K562 (cell line): ENCODE results near the gene PRSS38. TPM values are rescaled to one million over a fixed set of nuclear protein-coding genes. Genes with fewer than 3 reads are reported as not detected.

Experiments used
- ATAC-seq: fragments of 200-7000 bp; cut with Tn5 transposase; 3 replicates; pipeline ENCODE4 v1.9.1; 2020; ENCODE audit warnings: moderate library complexity
- BruUV-seq: library from RNA; stranded (reverse); fragments of 400-500 nt; replicated peaks from 2 replicates; lab custom pipeline; 2021; lab: Mats Ljungman, UMichigan
- CTCF ChIA-PET: fragments of 300-600 bp; formaldehyde crosslinking; extraction: SDS; loops from one replicate; lab custom pipeline; 2021; ENCODE audit warnings: low intra/inter-chr PET ratio; lab: Yijun Ruan, JAX
- POLR2A ChIA-PET: fragments of 300-600, 350-650 bp; sonication (Branson Sonifier 250); formaldehyde crosslinking; extraction: SDS; loops from one replicate; lab custom pipeline; 2021; ENCODE audit warnings: antibody characterized with exemption, inconsistent platforms; lab: Yijun Ruan, JAX
- DNase-seq, 4 experiments: peaks; one replicate each; pipeline versions ENCODE4 v3.0.0 to v3.0.0-alpha.2; 2011 to 2018; ENCODE audit warnings: low spot score in 3 of 4, mixed read lengths in 3 of 4; ENCODE audit errors: extremely low read depth in 1 of 4
- FAIRE-seq: peaks from 2 replicates; lab custom pipeline; 2011; peaks lifted over from hg19 to GRCh38; lab: Jason Lieb, UNC
- H2AFZ ChIP-seq: 2 replicates; pipeline ENCODE4 v1.6.0; 2011; ENCODE audit warnings: low read depth, low read length, control low read depth, inconsistent platforms
- H3K27ac ChIP-seq: fragments of 200-600 bp; 3 replicates; pipeline ENCODE4 v1.8.0; 2011; ENCODE audit warnings: low read depth, mild to moderate bottlenecking, control low read depth, inconsistent platforms, low read length, moderate library complexity, mixed read lengths; ENCODE audit errors: extremely low read depth
- H3K27me3 ChIP-seq, 2 experiments: fragments of 300-600 bp in 1 of 2; 2 replicates in 1 of 2; 3 replicates in 1 of 2; pipeline versions ENCODE4 v1.6.0 to v1.8.0; 2011; ENCODE audit warnings: inconsistent platforms in 2 of 2, low read length in 2 of 2, mild to moderate bottlenecking in 1 of 2, mixed read lengths in 1 of 2, moderate library complexity in 1 of 2; ENCODE audit not compliant: control insufficient read depth in 2 of 2, insufficient read depth in 2 of 2
- H3K36me3 ChIP-seq: fragments of 300-600 bp; 3 replicates; pipeline ENCODE4 v1.8.0; 2011; ENCODE audit warnings: mild to moderate bottlenecking, low read length, inconsistent platforms; ENCODE audit not compliant: control insufficient read depth, insufficient read depth
- H3K4me1 ChIP-seq, 2 experiments: fragments of 200-600 bp in 1 of 2; replicated peaks in 1 of 2; 2 replicates in 1 of 2; 3 replicates in 1 of 2; pipeline versions ENCODE4 v1.5.1 to v1.8.0; 2011; ENCODE audit warnings: inconsistent platforms in 2 of 2, low read length in 2 of 2, mild to moderate bottlenecking in 1 of 2, mixed read lengths in 1 of 2, moderate library complexity in 1 of 2; ENCODE audit not compliant: control insufficient read depth in 2 of 2, insufficient read depth in 2 of 2
- H3K4me2 ChIP-seq: 2 replicates; pipeline ENCODE4 v1.6.1; 2011; ENCODE audit warnings: low read length, control low read depth, inconsistent platforms, mixed read lengths; ENCODE audit not compliant: insufficient read depth
- H3K4me3 ChIP-seq: fragments of 200-600 bp; sonication (generic), shearing (Covaris generic); 2 replicates; pipeline ENCODE4 v1.5.1; 2016; ENCODE audit warnings: control low read depth, inconsistent platforms
- H3K79me2 ChIP-seq: fragments of 200-600 bp; 3 replicates; pipeline ENCODE4 v1.8.0; 2011; ENCODE audit warnings: low read length, inconsistent platforms; ENCODE audit not compliant: control insufficient read depth, insufficient read depth
- H3K9ac ChIP-seq, 2 experiments: 2 replicates each; pipeline versions ENCODE4 v1.6.0 to v1.6.1; 2011; ENCODE audit warnings: low read depth in 2 of 2, low read length in 2 of 2, control low read depth in 1 of 2, inconsistent platforms in 1 of 2, mild to moderate bottlenecking in 1 of 2, mixed read lengths in 1 of 2; ENCODE audit not compliant: insufficient read depth in 1 of 2
- H3K9me1 ChIP-seq: one replicate; pipeline ENCODE4 v1.6.0; 2011; ENCODE audit warnings: inconsistent platforms, mild to moderate bottlenecking, low read length, moderate library complexity; ENCODE audit not compliant: control insufficient read depth, insufficient read depth
- H3K9me3 ChIP-seq: replicated peaks from 2 replicates; pipeline ENCODE4 v1.5.1; 2011; ENCODE audit warnings: low read depth, low read length, inconsistent platforms; ENCODE audit not compliant: control insufficient read depth, insufficient read depth
- H4K20me1 ChIP-seq: replicated peaks from 2 replicates; pipeline ENCODE4 v1.6.1; 2011; ENCODE audit warnings: low read length, inconsistent platforms, mixed read lengths; ENCODE audit not compliant: control insufficient read depth, insufficient read depth
- EHMT2 ChIP-seq: fragments of 450-650 bp; IDR thresholded peaks from 2 replicates; pipeline ENCODE4 v1.6.1; 2018; ENCODE audit warnings: antibody characterized with exemption
- L3MBTL2 ChIP-seq: fragments of 450-650 bp; IDR thresholded peaks from 2 replicates; pipeline ENCODE4 v1.6.1; 2016; ENCODE audit warnings: mild to moderate bottlenecking, moderate library complexity
- POLR3G ChIP-seq: IDR thresholded peaks from 2 replicates; pipeline ENCODE4 v1.6.1; 2011; ENCODE audit not compliant: insufficient read length, insufficient replicate concordance; ENCODE audit errors: extremely low read depth
- USF1 ChIP-seq: sonication (generic); formaldehyde crosslinking; IDR thresholded peaks from 2 replicates; pipeline ENCODE4 v1.9.0; 2022; ENCODE audit warnings: mild to moderate bottlenecking, missing genetic modification reagents
- WGBS: fragments of 100-300 bp; shearing (Covaris generic); methylation state at CpG from one replicate; pipeline ENCODE4 v1.1.6; 2016; ENCODE audit warnings: low coverage, mixed read lengths; ENCODE audit not compliant: insufficient coverage; ENCODE audit errors: missing lambda C conversion rate; 5-methylcytosine and 5-hydroxymethylcytosine counted together
- in situ Hi-C: fragments of 300-500 bp; cut with MboI; formaldehyde crosslinking; loops from 4 replicates; pipeline ENCODE4 v1.15.0; 2018; ENCODE audit warnings: inconsistent platforms, mixed read lengths
- intact Hi-C: fragments of 100-400 bp; cut with micrococcal nuclease; formaldehyde crosslinking; loops from 2 replicates; pipeline ENCODE4 v1.14.2; 2022
- polyA plus RNA-seq, 8 experiments: library from polyadenylated mRNA; depleted of rRNA in 4 of 8; stranded (reverse) in 5 of 8; unstranded in 3 of 8; fragments of >200 nt; fragmentation: Nextera tagmentation in 2 of 8; fragmentation: Illumina TruSeq in 1 of 8; extraction: Ambion mirVana in 2 of 8; extraction: Trizol in 1 of 8; gene quantifications; 2 replicates each; pipeline versions ENCODE4 v1.2.1 to v1.2.3, GENCODE V29; 2011 to 2014; ENCODE audit warnings: inconsistent platforms in 1 of 8, missing spikeins in 1 of 8
- total RNA-seq, 7 experiments: library from RNA; depleted of rRNA in 6 of 7; stranded (reverse); fragments of >200 nt in 6 of 7; fragmentation: Illumina TruSeq in 2 of 7; extraction: Trizol in 2 of 7; gene quantifications; 2 replicates each; pipeline versions ENCODE4 v1.2.1 to v1.2.3, GENCODE V29; 2011 to 2021; ENCODE audit warnings: low replicate concordance in 1 of 7
- TF ChIP-seq, protein P1 (sequence below): fragments of 250-450 bp; sonication (Bioruptor Pico); IDR thresholded peaks from 2 replicates; pipeline ENCODE4 v1.6.1; 2021; ENCODE audit warnings: mild to moderate bottlenecking

Gene PRSS38
- total and polyA plus RNA-seq, 9 of the 15 experiments (the other 6 are each of a cell fraction or from before 2014, with no cell fraction given) = 0.09 to 0.14 TPM; not detected in 7

DNA sequence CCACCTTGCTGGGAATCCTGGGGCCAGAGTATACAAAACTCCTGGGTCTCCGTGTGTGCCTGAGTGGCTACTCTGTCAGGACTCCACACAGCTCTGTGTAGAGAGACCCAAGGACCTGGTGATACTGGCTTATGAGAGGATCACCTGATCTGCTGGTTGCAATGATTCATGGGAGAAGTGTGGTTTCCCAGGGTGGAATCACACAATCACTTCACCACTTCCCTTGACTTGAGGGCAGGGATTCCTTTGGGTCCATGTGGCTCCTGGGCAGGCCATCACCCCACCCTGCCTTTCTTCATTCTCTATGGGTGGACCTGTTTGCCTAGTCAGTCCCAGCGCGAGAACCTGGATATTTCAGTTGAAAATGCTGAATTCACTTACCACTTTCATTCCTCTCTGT, 13.3 kb downstream of the PRSS38 start:
- no TSS peak for BruUV-seq
- Histone ChIP-seq H3K9me3 (no peaks in the 10 kb centered on the region), H3K36me3 (no peaks in the 10 kb centered on the region), H3K9me1 (no peaks in the 10 kb centered on the region), H3K9ac (no peak overlapping the region), H3K4me2 (no peak overlapping the region), H3K4me1 (no peaks in the 10 kb centered on the region), H4K20me1 (no peaks in the 10 kb centered on the region), H3K79me2 (no peaks in the 10 kb centered on the region), H2AFZ (peak overlapping the region; percentile 16; the same call in 1 of the 2 replicates), H3K27me3 (peaks cover 0 to 9% of the 10 kb centered on the region in 2 experiments; a peak in 1 of 5 replicates), H3K4me3 (no peak overlapping the region), H3K27ac (no peak overlapping the region)
- POLR2A ChIA-PET = no interaction called here
- no peak for DNase-seq
- 0% methylated on average over 3 of the region's 3 CpGs for WGBS
- peak; percentile 37; the same call in 1 of the 3 replicates for ATAC-seq
- CTCF ChIA-PET = no interaction called here
- intact Hi-C loops = no loop called here
- no peak for FAIRE-seq
- in situ Hi-C loops = no loop called here
- TF ChIP-seq, protein P1, sequence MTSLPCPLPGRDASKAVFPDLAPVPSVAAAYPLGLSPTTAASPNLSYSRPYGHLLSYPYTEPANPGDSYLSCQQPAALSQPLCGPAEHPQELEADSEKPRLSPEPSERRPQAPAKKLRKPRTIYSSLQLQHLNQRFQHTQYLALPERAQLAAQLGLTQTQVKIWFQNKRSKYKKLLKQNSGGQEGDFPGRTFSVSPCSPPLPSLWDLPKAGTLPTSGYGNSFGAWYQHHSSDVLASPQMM (CRISPR knock-in tag) = no peak
- 0 out of 2 replicates have a peak, but pooled peaks have one; percentile 14 for TF ChIP-seq L3MBTL2
- TF ChIP-seq EHMT2 = no peak
- TF ChIP-seq POLR3G = no peak
- 0 out of 2 replicates have a peak, but pooled peaks have one; percentile 19 for TF ChIP-seq USF1
